MM.1S (cell line): ENCODE results near the gene CD300LF.

Experiments used
- CTCF ChIP-seq: fragments of 300-600 bp; sonication (generic); IDR thresholded peaks from 2 replicates; pipeline ENCODE4 v1.5.1; 2016; ENCODE audit warnings: antibody characterized with exemption, low read length, mixed read lengths
- EZH2phosphoT487 ChIP-seq: fragments of 300-600 bp; sonication (generic); IDR thresholded peaks from 2 replicates; pipeline ENCODE4 v1.6.1; 2018; ENCODE audit warnings: antibody characterized with exemption, low read length

GRCh38 chr17:74740641-74741387 lies 28.1 kb upstream of the CD300LF start:
- no peak for TF ChIP-seq CTCF
- TF ChIP-seq EZH2phosphoT487: no peak
